Right atrium auricular region (tissue), 2 donors: ENCODE results near the gene DAPK1. TPM values are rescaled to one million over a fixed set of nuclear protein-coding genes. Genes with fewer than 3 reads are reported as not detected.

ENCODE experiments used
- DNase-seq: peaks from one replicate; pipeline ENCODE4 v3.0.0-alpha.2; 2019; ENCODE audit warnings: low spot score
- H3K27ac ChIP-seq, 2 donors: fragments of 200-600 bp; sonication (generic); 1 replicate in 1 of 2; 2 replicates in 1 of 2; pipeline ENCODE4 v1.5.1; 2016 to 2019
- H3K27me3 ChIP-seq, 2 donors: fragments of 200-600 bp; sonication (generic); one replicate each; pipeline versions ENCODE4 v1.5.1 to v1.6.0; 2017 to 2019
- H3K36me3 ChIP-seq: fragments of 200-600 bp; sonication (generic); one replicate; pipeline ENCODE4 v1.5.1; 2016
- H3K4me1 ChIP-seq, 2 donors: fragments of 200-600 bp; sonication (generic); one replicate each; pipeline versions ENCODE4 v1.5.1 to v1.6.0; 2017 to 2019
- H3K4me3 ChIP-seq, 2 donors: fragments of 200-600 bp; sonication (generic); 1 replicate in 1 of 2; 2 replicates in 1 of 2; pipeline ENCODE4 v1.5.1; 2017 to 2019; ENCODE audit warnings: mild to moderate bottlenecking in 1 of 2, moderate library complexity in 1 of 2
- H3K9me3 ChIP-seq, 2 donors: fragments of 200-600 bp; sonication (generic); one replicate each; pipeline ENCODE4 v1.5.1; 2019
- total RNA-seq, 2 donors: library from RNA; depleted of rRNA; stranded (reverse); fragments of >200 nt; gene quantifications; one replicate each; pipeline ENCODE4 v1.1.0, GENCODE V29; 2016
- TF ChIP-seq, protein P1 (sequence below), 2 donors: fragments of 200-600 bp; sonication (generic); IDR thresholded peaks; one replicate each; pipeline ENCODE4 v1.5.1; 2019; ENCODE audit warnings: antibody characterized with exemption in 2 of 2

Gene DAPK1
- total RNA-seq, 2 donors from 2014 or later: 10.1 to 23.0 TPM

DNA sequence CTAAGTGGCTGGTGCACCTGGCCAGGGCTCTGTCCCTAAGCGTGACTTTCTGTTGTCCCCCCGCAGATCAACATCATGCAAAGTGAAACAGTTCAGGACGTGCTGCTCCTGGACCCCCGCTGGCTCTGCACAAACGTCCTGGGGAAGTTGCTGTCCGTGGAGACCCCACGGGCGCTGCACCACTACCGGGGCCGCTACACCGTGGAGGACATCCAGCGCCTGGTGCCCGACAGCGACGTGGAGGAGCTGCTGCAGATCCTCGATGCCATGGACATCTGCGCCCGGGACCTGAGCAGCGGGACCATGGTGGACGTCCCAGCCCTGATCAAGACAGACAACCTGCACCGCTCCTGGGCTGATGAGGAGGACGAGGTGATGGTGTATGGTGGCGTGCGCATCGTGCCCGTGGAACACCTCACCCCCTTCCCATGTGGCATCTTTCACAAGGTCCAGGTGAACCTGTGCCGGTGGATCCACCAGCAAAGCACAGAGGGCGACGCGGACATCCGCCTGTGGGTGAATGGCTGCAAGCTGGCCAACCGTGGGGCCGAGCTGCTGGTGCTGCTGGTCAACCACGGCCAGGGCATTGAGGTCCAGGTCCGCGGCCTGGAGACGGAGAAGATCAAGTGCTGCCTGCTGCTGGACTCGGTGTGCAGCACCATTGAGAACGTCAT lies 208.5 kb downstream of the DAPK1 start:
- H3K4me1 ChIP-seq: no peaks in the 10 kb centered on the region
- H3K27me3 ChIP-seq: no peaks in the 10 kb centered on the region
- TF ChIP-seq, protein P1, sequence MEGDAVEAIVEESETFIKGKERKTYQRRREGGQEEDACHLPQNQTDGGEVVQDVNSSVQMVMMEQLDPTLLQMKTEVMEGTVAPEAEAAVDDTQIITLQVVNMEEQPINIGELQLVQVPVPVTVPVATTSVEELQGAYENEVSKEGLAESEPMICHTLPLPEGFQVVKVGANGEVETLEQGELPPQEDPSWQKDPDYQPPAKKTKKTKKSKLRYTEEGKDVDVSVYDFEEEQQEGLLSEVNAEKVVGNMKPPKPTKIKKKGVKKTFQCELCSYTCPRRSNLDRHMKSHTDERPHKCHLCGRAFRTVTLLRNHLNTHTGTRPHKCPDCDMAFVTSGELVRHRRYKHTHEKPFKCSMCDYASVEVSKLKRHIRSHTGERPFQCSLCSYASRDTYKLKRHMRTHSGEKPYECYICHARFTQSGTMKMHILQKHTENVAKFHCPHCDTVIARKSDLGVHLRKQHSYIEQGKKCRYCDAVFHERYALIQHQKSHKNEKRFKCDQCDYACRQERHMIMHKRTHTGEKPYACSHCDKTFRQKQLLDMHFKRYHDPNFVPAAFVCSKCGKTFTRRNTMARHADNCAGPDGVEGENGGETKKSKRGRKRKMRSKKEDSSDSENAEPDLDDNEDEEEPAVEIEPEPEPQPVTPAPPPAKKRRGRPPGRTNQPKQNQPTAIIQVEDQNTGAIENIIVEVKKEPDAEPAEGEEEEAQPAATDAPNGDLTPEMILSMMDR (IDR thresholded peaks at IDR 0.05): no peak
- H3K27ac ChIP-seq: no peak overlapping the region
- DNase-seq: no peak
- no peaks in the 10 kb centered on the region for H3K36me3 ChIP-seq
- H3K9me3 ChIP-seq: no peaks in the 10 kb centered on the region
- no peak overlapping the region for H3K4me3 ChIP-seq

DNA sequence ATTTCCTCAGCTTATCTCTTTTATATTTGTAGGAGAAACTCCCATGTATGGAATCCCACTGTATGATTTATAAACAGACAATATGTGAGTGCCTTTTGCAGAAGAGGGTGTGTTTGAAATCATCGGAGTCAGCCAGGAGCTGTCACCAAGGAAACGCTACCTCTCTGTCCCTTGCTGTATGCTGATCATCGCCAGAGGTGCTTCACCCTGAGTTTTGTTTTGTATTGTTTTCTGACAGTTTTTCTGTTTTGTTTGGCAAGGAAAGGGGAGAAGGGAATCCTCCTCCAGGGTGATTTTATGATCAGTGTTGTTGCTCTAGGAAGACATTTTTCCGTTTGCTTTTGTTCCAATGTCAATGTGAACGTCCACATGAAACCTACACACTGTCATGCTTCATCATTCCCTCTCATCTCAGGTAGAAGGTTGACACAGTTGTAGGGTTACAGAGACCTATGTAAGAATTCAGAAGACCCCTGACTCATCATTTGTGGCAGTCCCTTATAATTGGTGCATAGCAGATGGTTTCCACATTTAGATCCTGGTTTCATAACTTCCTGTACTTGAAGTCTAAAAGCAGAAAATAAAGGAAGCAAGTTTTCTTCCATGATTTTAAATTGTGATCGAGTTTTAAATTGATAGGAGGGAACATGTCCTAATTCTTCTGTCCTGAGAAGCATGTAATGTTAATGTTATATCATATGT lies 210.3 kb downstream of the DAPK1 start:
- Histone ChIP-seq H3K4me1 (no peaks in the 10 kb centered on the region), H3K4me3 (no peak overlapping the region), H3K36me3 (no peaks in the 10 kb centered on the region), H3K27me3 (no peaks in the 10 kb centered on the region), H3K27ac (no peak overlapping the region), H3K9me3 (no peaks in the 10 kb centered on the region)
- TF ChIP-seq, protein P1 (IDR thresholded peaks at IDR 0.05): no peak
- no peak for DNase-seq

DNA sequence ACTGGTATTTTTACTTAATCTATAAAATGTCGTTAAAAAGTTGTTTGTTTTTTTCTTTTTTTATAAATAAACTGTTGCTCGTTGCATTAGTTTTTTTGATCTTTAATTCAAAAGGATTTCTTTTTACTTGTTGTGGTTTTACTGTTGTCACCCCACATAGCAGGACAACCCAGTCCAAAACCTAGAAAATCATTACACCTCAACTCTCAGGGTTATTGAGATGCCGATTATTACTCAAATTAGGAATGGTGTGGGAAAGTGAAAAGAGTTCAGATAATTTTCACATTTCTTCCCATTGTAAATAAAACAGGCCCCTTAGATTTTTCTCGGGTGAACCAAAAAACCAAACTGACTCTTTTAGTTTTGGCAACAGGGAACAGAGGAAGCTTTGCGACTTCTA lies 210.9 kb downstream of the DAPK1 start:
- DNase-seq: no peak
- Histone ChIP-seq H3K27me3 (no peaks in the 10 kb centered on the region), H3K9me3 (no peaks in the 10 kb centered on the region), H3K27ac (no peak overlapping the region), H3K4me1 (no peaks in the 10 kb centered on the region), H3K4me3 (no peak overlapping the region), H3K36me3 (no peaks in the 10 kb centered on the region)
- TF ChIP-seq, protein P1 (IDR thresholded peaks at IDR 0.05): no peak

DNA sequence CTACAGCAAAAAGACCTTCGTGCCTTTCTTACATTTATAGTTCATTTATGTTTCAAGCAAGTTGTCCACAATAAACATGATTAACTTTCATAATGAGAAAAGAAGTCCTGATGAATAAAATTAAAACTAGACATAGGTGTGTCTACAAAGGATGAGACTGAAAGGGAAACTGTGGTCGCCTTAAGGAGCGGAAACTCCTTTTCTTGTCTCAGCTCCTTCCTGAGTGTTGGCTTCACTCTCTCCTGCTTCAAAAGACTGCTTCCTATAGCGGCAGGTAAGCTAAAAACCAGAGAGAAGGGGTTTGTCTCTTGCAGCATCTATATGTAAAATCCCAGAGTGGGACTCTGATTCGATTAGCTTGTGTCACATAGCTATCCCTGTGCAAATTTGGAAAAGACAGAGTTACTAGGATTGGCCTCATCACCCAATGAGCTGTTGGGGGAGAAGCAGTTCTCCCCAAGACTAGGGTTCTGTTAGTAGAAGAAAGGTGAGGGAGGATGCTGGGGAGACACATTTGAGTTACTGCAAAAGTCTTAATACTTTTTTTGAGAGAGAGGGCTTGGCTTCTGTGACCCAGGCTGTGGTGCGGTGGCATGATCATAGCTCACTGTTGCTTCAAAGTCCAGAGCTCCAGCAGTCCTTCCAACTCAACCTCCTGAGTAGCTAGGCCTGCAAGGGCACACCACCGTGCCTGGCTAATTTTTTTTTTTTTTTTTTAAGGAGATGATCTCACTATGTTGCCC lies 211.5 kb downstream of the DAPK1 start:
- TF ChIP-seq, protein P1 (IDR thresholded peaks at IDR 0.05): no peak
- Histone ChIP-seq H3K4me1 (no peaks in the 10 kb centered on the region), H3K4me3 (no peak overlapping the region), H3K9me3 (no peaks in the 10 kb centered on the region), H3K27ac (no peak overlapping the region), H3K36me3 (no peaks in the 10 kb centered on the region), H3K27me3 (no peaks in the 10 kb centered on the region)
- no peak for DNase-seq

DNA sequence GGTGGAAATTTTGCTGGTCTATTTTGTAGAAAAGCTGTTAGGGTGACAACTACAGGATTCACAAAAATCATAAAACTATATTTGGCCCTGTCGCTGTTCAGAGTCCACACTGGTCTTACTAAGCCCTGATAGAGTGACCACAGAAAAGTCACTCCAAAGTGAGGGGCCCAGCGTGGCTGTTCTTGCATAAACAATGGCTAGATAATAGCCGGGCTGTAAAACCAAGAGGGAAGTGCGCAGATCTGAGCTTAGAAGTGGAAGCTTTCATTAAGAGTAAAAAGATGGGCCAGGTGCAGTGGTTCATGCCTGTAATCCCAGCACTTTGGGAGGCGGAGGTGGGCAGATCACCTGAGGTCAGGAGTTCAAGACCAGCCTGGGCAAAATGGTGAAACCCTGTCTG lies 212.8 kb downstream of the DAPK1 start:
- Histone ChIP-seq H3K9me3 (no peaks in the 10 kb centered on the region), H3K4me1 (peaks cover 0 to 8% of the 10 kb centered on the region in 2 donors), H3K4me3 (no peak overlapping the region), H3K27ac (no peak overlapping the region), H3K36me3 (no peaks in the 10 kb centered on the region), H3K27me3 (no peaks in the 10 kb centered on the region)
- TF ChIP-seq, protein P1 (IDR thresholded peaks at IDR 0.05): no peak
- no peak for DNase-seq
